ENCODE results near the gene LRRC75A. TPM values are rescaled to one million over a fixed set of nuclear protein-coding genes. Genes with fewer than 3 reads are reported as not detected.
A peak's percentile ranks its signal among the peaks of the same experiment; 100 is the strongest.

LRRC75A gene
- total RNA-seq, 1 donor: 1.4 TPM

DNA sequence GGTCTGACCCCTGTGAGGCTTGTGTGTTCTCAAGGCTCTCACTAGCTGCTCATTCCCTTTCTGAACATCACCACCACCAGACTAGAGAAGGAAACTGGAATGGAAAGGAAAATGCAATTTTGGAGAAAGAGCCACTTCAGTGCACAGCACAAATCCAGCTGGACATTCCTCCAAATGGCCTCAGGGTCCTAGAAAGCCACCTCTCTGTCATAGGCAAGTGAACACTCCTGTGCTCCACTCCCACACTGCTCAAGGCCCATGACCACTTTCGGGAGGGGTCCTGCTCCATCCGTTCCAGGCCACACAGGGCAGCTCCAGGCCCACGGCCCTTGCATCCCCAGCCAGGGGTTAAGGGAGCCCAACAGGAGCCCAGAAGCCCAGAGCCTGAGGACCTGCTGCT, 2.6 kb downstream of the LRRC75A start:
- H3K27ac ChIP-seq (ENCODE audit: low read depth, low read length): no peak overlapping the region
- TF ChIP-seq CTCF (IDR thresholded peaks at IDR 0.05; ENCODE audit: extremely low read depth, low read depth, low read length): no peak

GRCh38 chr17:16488968-16489337, 3.0 kb downstream of the LRRC75A start:
- no peak for TF ChIP-seq CTCF (IDR thresholded peaks at IDR 0.05; ENCODE audit: extremely low read depth, low read depth, low read length)
- no peaks in the 10 kb centered on the region for H3K9me3 ChIP-seq (ENCODE audit: low read depth, low read length)
- H2AFZ ChIP-seq (ENCODE audit: low read length): no peak overlapping the region
- H3K27ac ChIP-seq (ENCODE audit: low read depth, low read length): no peak overlapping the region
- peaks cover 16% of the 10 kb centered on the region for H3K4me1 ChIP-seq (ENCODE audit: insufficient read depth, low read length)
- H3K79me2 ChIP-seq (ENCODE audit: insufficient read depth, low read length): no peaks in the 10 kb centered on the region
- H3K4me2 ChIP-seq (ENCODE audit: insufficient read depth, low read length): no peak overlapping the region
- peak; percentile 43 for DNase-seq (ENCODE audit: insufficient read length, low spot score, missing footprints)
- no peaks in the 10 kb centered on the region for H3K36me3 ChIP-seq (ENCODE audit: insufficient read depth, low read length)
- H3K27me3 ChIP-seq (ENCODE audit: insufficient read depth, low read length): peaks cover 27% of the 10 kb centered on the region
- no peak overlapping the region for H3K4me3 ChIP-seq (ENCODE audit: insufficient read depth, low read length)
- no peaks in the 10 kb centered on the region for H4K20me1 ChIP-seq (ENCODE audit: insufficient read depth, low read length)

More for the DNA sequence above, 2.6 kb downstream of the LRRC75A start:
- Histone ChIP-seq H3K4me1 (ENCODE audit: insufficient read depth, low read length) (peaks cover 16% of the 10 kb centered on the region), H3K79me2 (ENCODE audit: insufficient read depth, low read length) (no peaks in the 10 kb centered on the region), H2AFZ (ENCODE audit: low read length) (no peak overlapping the region), H3K27me3 (ENCODE audit: insufficient read depth, low read length) (peaks cover 32% of the 10 kb centered on the region), H3K4me2 (ENCODE audit: insufficient read depth, low read length) (no peak overlapping the region), H3K36me3 (ENCODE audit: insufficient read depth, low read length) (no peaks in the 10 kb centered on the region), H4K20me1 (ENCODE audit: insufficient read depth, low read length) (no peaks in the 10 kb centered on the region), H3K9me3 (ENCODE audit: low read depth, low read length) (no peaks in the 10 kb centered on the region), H3K4me3 (ENCODE audit: insufficient read depth, low read length) (no peak overlapping the region)
- peak; percentile 74 for DNase-seq (ENCODE audit: insufficient read length, low spot score, missing footprints)

DNA sequence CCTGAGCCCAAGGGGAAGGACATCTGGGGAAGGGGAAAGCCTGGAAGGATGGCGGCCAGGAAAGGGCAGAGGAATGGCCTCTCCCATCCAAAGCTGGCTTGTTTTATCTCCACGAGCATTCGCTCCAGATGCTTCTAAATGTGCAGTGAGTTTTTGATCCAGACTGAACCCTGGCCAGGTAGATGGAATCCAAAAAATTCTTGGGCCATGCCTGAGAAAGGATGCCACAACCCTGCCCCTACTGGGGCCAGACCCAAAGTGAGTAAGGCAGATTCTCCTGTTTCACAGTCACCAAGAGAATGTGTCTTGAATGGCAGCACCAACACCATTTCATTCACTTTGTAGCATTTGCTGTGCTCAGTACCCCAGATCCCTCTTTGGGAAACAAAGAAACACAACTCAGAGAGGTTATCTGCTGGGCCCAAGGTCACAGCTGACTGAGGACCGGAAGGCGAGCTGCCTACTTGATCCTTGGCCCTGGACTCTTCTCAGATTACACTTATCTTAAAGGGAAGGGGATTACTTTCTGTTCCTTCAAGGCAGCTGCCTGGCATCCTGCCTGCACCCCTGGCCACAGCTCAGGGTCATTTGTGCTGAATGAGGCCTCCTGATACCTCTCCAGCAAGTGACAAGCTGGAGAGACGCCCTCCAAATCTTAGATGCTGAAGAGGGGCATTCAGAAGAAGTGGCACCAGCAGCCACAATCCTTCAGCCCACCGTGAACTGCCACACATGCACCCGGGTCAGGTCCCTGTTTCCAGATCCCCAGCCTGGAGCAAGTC, 3.6 kb downstream of the LRRC75A start:
- Histone ChIP-seq H3K27me3 (ENCODE audit: insufficient read depth, low read length) (peaks cover 26% of the 10 kb centered on the region), H3K4me1 (ENCODE audit: insufficient read depth, low read length) (peaks cover 16% of the 10 kb centered on the region), H3K4me2 (ENCODE audit: insufficient read depth, low read length) (no peak overlapping the region), H3K27ac (ENCODE audit: low read depth, low read length) (no peak overlapping the region), H3K36me3 (ENCODE audit: insufficient read depth, low read length) (no peaks in the 10 kb centered on the region), H3K9me3 (ENCODE audit: low read depth, low read length) (no peaks in the 10 kb centered on the region), H3K4me3 (ENCODE audit: insufficient read depth, low read length) (no peak overlapping the region), H4K20me1 (ENCODE audit: insufficient read depth, low read length) (no peaks in the 10 kb centered on the region), H3K79me2 (ENCODE audit: insufficient read depth, low read length) (no peaks in the 10 kb centered on the region), H2AFZ (ENCODE audit: low read length) (no peak overlapping the region)
- peak; percentile 35 for DNase-seq (ENCODE audit: insufficient read length, low spot score, missing footprints)
- TF ChIP-seq CTCF (IDR thresholded peaks at IDR 0.05; ENCODE audit: extremely low read depth, low read depth, low read length): no peak

- no peaks in the 10 kb centered on the region for H3K9me3 ChIP-seq (ENCODE audit: low read depth, low read length)
- peak overlapping the region; percentile 53 for H3K27ac ChIP-seq (ENCODE audit: low read depth, low read length)
- DNase-seq (ENCODE audit: insufficient read length, low spot score, missing footprints): peak; percentile 98
- peaks cover 16% of the 10 kb centered on the region for H3K4me1 ChIP-seq (ENCODE audit: insufficient read depth, low read length)
- H3K27me3 ChIP-seq (ENCODE audit: insufficient read depth, low read length): peaks cover 15% of the 10 kb centered on the region
- TF ChIP-seq CTCF (IDR thresholded peaks at IDR 0.05; ENCODE audit: extremely low read depth, low read depth, low read length): no peak
- H4K20me1 ChIP-seq (ENCODE audit: insufficient read depth, low read length): no peaks in the 10 kb centered on the region
- no peaks in the 10 kb centered on the region for H3K36me3 ChIP-seq (ENCODE audit: insufficient read depth, low read length)
- peak overlapping the region; percentile 71 for H2AFZ ChIP-seq (ENCODE audit: low read length)
- H3K4me2 ChIP-seq (ENCODE audit: insufficient read depth, low read length): peak overlapping the region; percentile 79
- no peaks in the 10 kb centered on the region for H3K79me2 ChIP-seq (ENCODE audit: insufficient read depth, low read length)
- H3K4me3 ChIP-seq (ENCODE audit: insufficient read depth, low read length): peak overlapping the region; percentile 60
These were observed 5.4 kb downstream of the LRRC75A start for GRCh38 chr17:16486373-16487250.
